Stimulated activated CD8-positive, alpha-beta memory T cell treated with anti-CD3 and anti-CD28 coated beads, Interleukin-2, amount 100 ng/mL, for 1 hour (primary cell): ENCODE results near the gene IGFBP2.

ENCODE experiments used
- DNase-seq, 2 donors: peaks; one replicate each; pipeline ENCODE4 v3.0.0-alpha.2; 2020; ENCODE audit warnings: low read depth in 2 of 2

The IGFBP2 gene

DNA sequence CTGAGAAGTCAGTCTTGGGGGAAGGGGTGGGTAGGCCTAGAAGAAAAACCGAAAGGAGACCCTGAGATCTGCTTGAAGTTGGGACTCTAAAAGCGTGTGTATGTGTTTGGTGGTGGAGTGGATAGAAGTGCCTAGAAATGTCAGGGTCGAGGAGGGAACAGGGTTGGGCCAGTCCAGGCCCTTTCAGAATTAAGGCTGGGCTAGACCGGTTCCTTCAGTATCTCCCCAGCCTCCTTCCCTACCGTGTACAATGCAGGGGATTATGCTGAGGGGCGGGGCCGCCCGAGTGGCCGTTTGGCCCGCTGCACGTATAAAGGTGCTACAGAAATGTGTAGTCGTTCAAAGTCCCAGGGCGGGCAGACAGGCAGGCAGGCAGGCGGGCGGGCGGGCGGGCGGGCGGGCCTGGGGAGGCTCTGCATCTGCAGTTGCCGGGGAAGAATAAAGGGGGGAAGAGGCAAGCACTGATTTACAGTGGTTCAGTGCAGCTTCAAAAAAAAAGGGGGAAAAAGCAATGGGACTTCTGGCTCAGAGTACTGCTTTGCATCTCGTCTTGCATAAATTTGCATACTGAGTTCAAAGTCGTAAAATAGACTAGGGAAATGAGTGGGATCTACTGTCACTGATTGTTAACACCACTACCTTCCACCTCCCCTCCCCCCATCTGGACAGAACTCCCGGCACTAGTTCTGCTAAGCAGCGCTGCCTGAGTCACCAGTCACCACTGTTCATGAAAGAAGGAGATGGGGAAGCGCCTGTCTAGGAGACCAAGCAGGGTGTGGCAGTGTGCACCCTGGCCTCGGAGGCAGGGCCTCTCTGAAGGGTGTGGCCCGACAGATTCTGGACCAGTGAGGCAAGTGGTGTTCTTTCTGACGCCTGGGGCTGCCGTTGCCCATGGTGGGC lies 3.6 kb downstream of the IGFBP2 start:
- no peak for DNase-seq

DNA sequence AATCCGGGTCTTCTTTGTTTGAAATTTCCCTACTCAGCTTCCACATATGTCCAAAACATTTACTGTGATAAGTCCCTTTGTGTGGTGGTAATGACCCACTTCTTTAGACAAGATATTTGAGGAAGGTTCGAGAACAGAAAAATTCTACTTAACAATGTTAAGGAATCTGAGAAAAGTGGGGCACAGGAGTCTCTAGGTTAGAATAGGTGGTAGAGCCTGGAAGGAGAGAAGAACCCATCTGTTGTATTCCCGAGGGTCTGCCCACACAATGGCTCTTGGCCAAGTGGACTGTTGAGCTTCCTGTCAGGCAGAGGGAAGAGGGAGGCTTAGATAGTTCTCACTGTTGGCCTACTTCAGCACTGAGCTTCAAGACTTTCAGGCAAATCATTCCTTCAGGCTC lies 4.3 kb downstream of the IGFBP2 start:
- no peak for DNase-seq

DNA sequence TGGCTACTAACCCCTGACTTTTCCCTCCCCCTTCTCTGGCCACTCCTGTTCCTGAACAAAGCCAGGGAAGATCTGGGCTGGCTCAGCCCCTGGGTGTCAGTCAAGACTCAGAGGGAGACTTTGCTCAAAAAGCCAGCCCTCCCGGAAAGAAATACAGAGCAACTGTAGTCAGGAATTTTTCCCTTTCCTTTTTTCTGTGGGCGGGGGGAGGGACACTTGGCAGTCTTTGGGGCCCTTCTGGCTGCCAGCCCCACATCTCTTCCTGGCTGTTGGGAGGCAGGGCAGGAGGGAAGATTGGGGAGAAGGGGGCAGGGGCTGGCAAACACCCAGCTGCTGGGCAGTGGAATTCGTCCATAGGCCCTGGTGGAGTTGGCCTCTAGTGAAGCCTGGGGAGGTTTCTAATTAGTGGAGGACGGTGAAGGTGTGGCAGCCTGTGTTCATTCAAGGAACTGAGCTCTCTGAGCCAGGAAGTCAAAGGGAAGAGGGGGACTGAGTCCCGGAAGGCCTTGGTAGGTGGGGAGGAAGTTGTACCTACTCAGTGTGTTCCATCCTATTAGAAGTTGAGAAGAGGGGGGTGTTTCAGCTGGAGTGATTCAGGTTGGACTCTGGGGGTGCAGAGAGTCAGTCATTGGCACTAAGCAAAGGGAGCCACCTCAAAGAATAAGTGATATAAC lies 10.9 kb downstream of the IGFBP2 start:
- no peak for DNase-seq

DNA sequence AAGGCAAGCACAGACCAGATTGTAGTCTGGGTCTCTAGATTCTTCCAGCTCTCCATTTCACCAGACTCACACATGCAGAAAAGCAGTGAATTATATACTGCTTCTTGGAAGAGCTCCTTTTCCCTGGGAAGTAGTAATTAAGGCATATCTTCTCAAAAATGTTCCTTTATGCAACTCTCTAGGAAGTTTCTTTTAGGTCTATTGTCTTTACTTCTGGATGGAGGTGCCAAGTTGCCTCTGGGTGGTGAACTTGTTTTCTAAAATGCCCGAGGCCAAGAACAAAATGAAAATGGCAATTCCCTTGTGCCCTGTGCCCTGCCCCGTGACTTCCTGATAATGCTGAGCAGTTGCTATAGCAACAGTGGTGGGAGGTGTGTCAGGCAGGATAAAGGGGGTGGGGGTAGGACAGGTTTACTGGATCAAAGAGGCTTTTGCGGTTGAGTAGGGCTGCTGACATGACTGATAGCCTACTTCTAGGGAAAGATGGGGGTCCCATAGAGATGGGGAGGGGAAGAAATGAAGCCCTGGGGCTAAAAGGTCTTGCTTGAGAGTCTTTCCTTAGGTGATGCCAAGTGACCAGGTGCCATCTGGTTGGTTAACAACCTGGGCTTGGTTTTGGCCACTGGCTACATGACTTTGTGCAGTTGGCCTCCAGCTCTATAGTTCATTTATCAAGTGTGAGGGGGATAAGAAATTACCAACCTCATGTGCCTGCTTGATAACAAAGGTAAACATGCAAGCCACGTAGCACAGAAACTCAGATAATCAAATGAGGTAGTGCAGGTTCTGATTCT lies 11.8 kb downstream of the IGFBP2 start:
- no peak for DNase-seq

DNA sequence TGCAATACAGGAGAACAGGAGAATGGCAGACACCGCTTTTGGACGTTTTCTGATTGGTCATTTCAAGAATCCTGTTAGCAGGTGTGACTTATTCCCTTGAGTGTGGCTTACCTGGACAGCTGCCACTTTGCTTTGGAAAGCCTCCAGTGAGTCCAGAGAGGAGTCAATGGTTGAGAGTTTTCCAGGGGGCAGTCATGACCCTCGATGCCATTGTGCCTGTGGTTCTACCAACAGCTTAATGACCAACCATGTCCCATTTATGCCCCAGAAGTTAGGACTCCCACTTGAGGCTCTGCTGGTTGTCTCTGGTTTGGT lies 12.4 kb downstream of the IGFBP2 start:
- no peak for DNase-seq

DNA sequence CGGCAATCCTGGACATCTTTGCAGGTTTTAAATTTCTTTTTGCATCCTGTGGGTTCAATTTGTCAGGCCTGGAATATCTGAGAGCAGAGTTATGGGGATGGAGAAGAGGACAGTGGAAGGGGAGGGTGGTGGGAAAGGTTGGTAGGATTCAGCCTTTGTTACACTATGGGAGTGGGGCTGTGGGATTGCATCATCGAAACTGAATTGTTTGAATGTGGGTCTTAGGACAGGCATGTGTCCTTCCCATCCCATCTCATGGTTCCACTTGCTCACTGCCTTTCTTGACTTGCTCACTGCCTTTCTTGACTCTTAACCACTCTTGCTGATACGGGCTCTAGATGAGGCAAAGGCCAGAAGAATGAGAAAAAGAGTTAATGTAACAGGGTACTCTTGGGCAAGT lies 12.9 kb downstream of the IGFBP2 start:
- DNase-seq = no peak

DNA sequence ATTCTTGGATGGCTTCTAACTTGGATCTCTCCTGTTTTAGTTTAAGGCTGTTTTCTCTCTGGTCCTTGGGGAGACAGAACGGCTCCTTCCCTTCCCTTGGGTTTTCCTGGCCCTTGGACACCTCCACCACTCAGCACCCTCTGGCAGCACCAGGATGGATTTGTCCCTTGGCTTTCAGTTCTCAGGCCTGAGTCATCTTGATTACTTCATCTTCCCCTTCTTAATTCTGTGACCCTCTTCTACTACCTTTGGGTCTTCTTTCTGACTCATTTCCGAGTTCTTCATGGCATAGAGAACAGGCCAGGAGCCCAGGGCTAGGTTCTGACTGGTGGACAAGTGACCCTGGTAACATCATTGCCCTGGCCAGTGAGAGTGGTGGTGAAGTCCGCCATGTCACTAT lies 14.9 kb downstream of the IGFBP2 start:
- no peak for DNase-seq

DNA sequence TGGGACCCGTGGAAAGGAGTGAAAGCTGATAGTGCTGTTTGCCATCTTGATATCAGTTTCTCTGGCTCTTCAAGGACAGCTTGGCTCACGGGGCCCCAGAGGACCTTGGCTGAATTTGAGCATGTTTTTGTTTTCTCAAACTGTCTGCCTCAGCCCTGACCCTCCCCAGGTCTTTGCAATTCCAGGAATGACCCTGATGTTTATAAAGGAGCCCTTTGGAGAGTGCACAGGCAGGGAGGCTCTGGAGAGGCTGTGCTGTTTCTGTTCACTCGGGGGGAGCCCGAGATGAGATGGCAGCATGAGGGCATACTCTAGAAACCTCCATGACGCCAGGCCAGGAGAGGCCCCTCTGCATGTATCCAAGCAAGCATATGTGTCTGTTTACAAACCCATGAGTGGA lies 16.4 kb downstream of the IGFBP2 start:
- DNase-seq = no peak

DNA sequence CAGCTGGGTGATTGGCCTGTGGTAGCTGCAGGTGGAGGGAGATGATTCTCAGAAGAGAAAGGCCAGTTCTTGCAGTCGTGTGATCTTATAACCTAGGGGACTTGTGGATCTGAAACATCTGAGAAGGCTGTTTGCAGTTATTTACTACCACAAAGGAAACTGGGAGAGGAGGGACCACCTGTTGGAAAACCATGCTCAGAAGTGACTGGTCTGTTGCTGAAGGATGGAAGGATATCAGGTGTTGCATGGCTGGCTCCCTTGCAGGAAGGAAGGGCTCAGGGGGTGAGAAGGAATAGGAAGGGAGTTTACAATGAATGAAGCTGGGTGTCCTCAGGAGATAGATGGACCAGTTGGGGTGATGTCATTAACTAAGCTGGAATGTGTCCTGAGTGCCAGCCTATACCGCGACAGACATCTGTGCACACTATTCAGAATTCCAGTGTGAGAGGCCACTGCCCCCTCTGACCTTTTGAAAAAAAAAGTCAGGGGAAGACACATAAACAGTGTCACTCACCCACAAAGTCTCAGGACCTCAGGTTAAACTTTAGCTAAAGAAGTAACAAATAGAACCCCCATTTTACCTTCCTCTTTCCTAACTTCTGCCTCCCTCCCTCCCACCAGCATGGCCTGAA lies 17.5 kb downstream of the IGFBP2 start:
- no peak for DNase-seq

DNA sequence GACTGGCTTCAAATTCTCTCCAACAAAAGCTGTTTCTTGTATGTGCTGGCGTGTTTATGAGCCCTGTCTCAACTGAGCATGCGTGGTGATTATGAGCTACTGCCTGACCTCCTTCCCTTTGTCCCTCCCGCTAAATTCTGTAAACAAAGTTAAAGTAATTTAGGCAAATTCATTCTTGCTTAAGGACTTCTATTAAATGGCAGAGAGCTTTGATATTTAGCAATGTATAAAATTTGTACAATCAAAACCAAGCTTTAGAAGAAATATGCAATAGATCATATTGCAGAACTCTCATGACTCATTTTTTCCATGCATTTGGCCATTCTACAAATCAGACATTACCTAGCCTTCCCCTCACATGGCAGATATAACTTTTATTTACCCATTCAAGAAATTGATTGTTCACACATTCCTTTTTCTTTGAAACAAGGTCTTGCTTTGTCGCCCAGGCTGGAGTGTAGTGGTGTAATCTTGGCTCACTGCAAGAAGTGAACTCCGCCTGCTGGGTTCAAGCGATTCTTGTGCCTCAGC lies 18.2 kb downstream of the IGFBP2 start:
- DNase-seq = no peak

DNA sequence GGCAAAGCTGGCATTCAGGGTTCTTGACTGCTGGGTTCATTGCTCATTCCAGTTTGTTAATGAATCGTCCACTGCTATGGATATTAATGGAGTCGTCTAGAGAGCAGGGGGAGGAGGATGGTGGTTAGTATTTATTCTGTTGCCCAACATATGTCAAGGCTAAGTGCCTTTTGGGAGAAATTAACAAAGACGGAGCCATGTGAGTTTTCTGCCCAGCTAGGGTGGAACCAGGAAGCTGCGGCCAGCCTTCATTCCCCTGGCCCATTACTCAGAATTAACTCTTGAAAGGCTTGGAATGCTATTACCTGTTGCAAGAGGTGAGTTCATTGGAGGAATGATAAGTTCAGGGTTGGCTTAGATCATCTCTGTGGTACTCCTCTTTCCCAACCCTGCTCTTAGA lies 19.3 kb downstream of the IGFBP2 start:
- no peak for DNase-seq

DNA sequence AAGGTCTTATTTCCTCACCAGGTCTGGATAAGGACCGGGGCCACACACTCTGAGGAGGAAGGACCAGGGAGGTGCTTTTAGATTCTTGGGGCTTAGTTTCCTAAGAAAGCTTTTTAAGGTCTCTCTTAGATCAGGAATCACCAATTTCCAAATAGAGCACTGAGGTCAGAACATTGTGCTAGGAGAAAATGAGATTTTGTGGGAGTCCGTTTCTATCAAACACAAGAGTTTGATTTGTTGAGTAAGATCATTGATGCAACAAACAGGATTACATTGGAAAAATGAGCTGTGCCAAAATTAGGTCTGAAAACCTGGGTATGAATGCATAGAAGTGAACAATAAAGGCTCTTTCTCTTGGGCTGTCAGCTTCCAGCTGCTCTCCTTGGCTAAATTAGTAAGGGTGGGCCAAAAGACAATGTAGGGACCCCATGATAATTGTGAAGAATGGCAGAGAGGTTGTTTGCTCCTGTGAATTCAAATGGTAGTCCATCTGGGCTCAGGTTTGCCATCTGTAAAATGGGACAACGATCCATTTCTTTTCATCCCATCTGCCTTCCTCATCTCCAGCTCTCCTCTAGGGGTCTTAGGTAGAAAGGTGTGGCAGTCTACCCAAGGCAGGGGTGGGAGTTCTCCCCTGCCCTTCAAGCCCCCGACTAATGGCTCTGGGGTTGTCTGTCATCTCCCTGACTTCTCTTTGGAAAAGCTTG lies 20.0 kb downstream of the IGFBP2 start:
- no peak for DNase-seq

DNA sequence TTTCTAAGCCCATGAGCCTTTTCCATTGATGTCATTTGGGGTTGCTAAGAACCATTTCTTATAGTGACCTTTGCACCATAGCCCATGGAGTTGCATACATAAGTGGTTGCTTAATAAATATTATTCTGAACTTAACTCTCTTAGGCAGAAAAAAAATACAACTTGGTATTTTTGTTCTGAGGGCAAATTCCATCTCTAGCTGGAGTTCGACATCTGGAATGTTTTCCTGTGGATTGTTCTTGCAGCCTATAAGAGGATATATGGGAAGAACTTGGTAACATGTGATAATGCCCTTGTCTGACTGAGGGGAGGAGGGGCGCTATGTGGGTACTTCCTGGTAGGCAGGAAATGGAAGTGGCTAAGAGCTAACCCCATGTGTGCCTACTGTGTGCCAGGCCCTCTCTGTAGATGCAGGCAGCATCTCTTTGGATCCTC lies 20.7 kb downstream of the IGFBP2 start:
- DNase-seq = no peak

DNA sequence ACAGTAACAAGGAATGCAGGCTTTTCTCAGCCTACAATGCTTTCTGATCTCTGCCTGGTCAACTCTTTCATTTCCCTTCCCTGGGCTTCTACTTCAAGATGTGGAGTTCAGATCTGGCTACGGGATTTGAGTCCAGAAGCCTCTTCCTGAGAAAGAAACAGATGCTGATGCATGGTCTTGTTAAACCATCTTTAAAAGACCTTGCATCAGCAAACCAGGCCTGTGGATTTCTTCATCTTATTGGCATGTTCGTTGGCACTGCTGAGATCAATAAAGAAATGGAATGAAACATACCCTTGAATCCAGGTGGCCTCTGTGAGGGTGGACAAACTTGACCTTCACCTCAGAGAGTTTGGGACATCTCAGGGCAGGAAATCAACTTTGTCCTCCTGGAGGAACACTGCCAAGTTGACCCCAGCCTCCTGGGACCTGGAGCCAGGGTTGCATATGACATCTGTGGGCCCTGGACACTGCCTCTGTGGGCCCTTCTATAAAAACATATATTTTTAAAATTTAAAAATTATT lies 21.4 kb downstream of the IGFBP2 start:
- no peak for DNase-seq

DNA sequence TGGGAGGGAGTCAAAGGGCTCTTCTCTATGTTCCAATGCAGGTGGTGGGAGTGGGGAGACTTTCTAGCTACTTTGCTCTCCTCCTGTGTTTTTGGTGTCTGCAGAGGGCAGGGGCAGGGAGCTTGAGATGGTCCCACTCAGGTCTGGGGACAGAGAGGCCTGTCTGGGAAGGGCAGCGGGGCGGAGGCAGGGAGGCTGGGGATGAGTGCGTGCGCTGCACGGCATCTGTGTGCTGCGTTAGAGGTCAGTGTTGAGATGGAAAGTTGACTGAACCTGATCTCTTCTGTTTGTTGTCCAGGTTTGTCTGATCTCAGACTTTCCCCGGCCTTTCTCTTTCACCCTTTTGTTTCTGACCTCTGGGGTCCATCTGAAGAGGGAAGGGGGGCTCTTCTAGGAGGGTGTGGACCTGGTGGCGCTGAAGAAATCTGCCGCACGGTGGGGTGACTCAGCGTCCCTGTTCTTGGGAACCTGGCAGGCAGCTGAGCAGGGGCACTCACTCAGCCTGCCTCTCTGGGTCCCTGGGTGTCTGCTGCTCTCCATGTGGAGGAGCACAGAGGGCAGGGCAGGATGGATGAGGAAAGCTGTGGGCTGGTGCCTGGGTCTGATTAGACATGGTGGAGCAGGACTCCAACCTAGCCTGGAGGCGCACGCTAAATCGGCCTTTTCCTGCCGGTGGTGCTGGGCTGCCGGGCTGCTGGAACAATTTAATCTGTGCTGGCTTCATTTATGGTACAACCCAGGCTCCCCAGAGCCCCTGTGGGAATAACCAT lies 24.1 kb downstream of the IGFBP2 start:
- no peak for DNase-seq

DNA sequence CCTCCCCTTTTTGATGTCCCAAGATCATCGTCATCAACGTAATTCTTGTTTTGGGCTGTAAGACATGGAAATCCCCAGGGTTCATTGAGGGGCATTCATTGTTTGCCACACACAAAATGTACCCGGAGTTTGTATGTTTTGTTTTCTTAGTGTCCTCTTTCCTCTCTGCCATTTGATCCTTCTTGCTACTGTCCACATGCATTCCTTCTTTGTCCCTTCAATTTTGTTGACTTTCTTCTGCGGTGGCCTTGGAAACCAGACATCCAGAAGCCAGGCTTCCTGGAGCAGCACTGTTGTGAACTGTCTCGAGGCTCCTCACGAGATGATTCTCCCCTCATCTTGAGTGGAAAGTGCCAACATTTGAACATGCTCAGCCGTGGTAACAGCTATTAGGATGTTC lies 24.8 kb downstream of the IGFBP2 start:
- no peak for DNase-seq

DNA sequence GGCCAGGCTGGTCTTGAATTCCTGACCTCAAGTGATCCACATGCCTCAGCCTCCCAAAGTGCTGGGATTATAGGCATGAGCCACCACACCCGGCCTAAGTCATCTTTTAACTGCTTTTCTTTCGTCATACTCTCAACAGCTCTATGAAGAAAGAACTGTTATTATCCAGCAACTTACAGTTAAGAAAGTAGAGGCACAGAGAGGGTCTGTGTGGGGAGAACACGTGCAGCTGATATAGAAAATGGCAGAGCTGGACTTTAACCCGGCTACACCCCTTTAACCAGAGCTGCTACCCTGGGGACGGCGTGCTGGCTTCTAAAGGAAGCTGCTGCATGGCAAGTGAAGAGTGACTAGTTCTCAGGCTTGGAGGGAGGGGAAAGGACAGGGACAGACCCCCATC lies 25.5 kb downstream of the IGFBP2 start:
- no peak for DNase-seq

DNA sequence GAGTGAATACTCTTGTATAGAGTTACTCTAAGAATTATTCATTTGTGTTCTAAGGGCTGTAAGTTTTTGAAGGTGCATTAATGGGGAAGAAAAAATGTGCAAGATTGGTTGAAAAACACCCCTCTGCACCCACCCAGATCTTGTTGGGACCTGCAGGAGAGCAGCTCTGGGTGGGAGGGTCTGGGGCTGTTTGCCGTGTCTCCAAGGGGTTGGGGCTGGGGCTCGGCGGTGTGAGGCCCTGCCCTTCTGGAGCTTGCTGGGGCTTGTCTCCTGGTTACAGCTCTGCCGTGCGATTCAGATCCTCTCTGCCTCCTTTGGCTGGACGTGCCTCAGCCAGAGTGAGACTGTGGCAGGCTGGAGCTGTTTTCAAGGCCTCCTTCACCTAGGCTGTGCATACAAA lies 26.1 kb downstream of the IGFBP2 start:
- DNase-seq = no peak

DNA sequence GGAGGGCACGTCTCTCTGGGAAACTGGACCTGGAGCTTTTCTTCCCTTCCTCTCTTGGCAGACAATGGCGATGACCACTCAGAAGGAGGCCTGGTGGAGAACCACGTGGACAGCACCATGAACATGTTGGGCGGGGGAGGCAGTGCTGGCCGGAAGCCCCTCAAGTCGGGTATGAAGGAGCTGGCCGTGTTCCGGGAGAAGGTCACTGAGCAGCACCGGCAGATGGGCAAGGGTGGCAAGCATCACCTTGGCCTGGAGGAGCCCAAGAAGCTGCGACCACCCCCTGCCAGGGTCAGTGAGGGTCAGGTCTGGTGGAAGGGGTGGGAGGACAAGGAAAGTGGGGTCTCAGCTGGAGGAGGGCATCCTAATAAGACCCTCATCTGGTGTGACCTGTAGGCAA lies 27.3 kb downstream of the IGFBP2 start:
- no peak for DNase-seq

DNA sequence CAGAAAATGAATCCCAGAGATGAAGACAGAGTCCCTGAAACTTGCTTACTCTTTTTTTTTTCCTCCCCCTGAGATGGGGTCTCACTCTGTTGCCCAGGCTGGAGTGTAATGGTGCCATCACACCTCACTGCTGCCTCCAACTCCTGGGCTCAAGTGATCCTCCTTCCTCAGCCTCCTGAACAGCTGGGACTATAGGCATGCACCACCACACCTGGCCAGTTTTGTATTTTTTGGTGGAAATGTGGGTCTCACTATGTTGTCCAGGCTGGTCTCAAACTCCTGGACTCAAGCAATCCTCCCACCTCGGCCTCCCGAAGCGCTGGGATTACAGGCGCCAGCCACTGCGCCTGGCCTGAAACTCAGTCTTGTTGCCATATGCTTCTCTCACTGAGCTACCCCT lies 27.8 kb downstream of the IGFBP2 start:
- no peak for DNase-seq
